H1 (cell line): ENCODE results near the gene C3orf18. TPM values are rescaled to one million over a fixed set of nuclear protein-coding genes. Genes with fewer than 3 reads are reported as not detected.

ENCODE experiments used
- ASH2L ChIP-seq: fragments of 200-600, 300-600 bp; sonication (generic); IDR thresholded peaks from one replicate; pipeline ENCODE4 v1.7.1; 2017; ENCODE audit warnings: low read length
- ATF2 ChIP-seq: IDR thresholded peaks from 2 replicates; pipeline ENCODE4 v1.6.1; 2012; ENCODE audit warnings: low read length, inconsistent platforms
- ATF3 ChIP-seq: IDR thresholded peaks from 2 replicates; pipeline ENCODE4 v1.6.1; 2011; ENCODE audit warnings: low read depth, mild to moderate bottlenecking, low read length; ENCODE audit not compliant: insufficient read depth
- CHD1 ChIP-seq: IDR thresholded peaks from 2 replicates; pipeline ENCODE4 v1.6.1; 2012; ENCODE audit warnings: low read depth, low read length, improper control_type of control experiment
- EZH2 ChIP-seq: fragments of 200-600 bp; sonication (generic); IDR thresholded peaks from 2 replicates; pipeline ENCODE4 v1.7.1; 2012; ENCODE audit warnings: low read depth, mild to moderate bottlenecking, moderate library complexity, low read length, inconsistent platforms; ENCODE audit not compliant: severe bottlenecking
- FOSL1 ChIP-seq: IDR thresholded peaks from 2 replicates; pipeline ENCODE4 v1.6.1; 2011; ENCODE audit warnings: mild to moderate bottlenecking, low read depth, low read length, moderate library complexity; ENCODE audit not compliant: insufficient read depth
- GTF2F1 ChIP-seq: IDR thresholded peaks from 2 replicates; pipeline ENCODE4 v1.6.1; 2012; ENCODE audit warnings: low read depth, low read length, improper control_type of control experiment, borderline replicate concordance
- HDAC2 ChIP-seq, 2 experiments: fragments of 300-600 bp in 1 of 2; sonication (generic) in 1 of 2; IDR thresholded peaks; 2 replicates each; pipeline ENCODE4 v1.6.1; 2011 to 2012; ENCODE audit warnings: low read depth in 2 of 2, low read length in 2 of 2, mild to moderate bottlenecking in 2 of 2, moderate library complexity in 2 of 2, borderline replicate concordance in 1 of 2, inconsistent platforms in 1 of 2
- KDM4A ChIP-seq: IDR thresholded peaks from one replicate; pipeline ENCODE4 v1.7.1; 2012; ENCODE audit warnings: low read depth, mild to moderate bottlenecking, moderate library complexity, low read length, inconsistent platforms; ENCODE audit not compliant: severe bottlenecking
- NRF1 ChIP-seq: IDR thresholded peaks from 2 replicates; pipeline ENCODE4 v1.6.1; 2011; ENCODE audit warnings: mild to moderate bottlenecking, low read depth, low read length, improper control_type of control experiment
- PHF8 ChIP-seq: fragments of 200-600 bp; sonication (generic); conservative IDR thresholded peaks from 2 replicates; pipeline ENCODE4 v1.7.1; 2012; ENCODE audit warnings: low read depth, mild to moderate bottlenecking, inconsistent platforms, low read length, moderate library complexity
- POLR2A ChIP-seq, 2 experiments: IDR thresholded peaks; 1 replicate in 1 of 2; 2 replicates in 1 of 2; pipeline ENCODE4 v1.6.1; 2011; ENCODE audit warnings: low read depth in 2 of 2, low read length in 2 of 2, mild to moderate bottlenecking in 2 of 2; ENCODE audit errors: control extremely low read depth in 1 of 2
- POLR2AphosphoS5 ChIP-seq: IDR thresholded peaks from 2 replicates; pipeline ENCODE4 v1.6.1; 2011; ENCODE audit warnings: low read depth, low read length
- POU5F1 ChIP-seq: IDR thresholded peaks from 2 replicates; pipeline ENCODE4 v1.6.1; 2011; ENCODE audit warnings: low read depth, mild to moderate bottlenecking, low read length, moderate library complexity
- RFX5 ChIP-seq: IDR thresholded peaks from 2 replicates; pipeline ENCODE4 v1.6.1; 2011; ENCODE audit warnings: low read depth, low read length, improper control_type of control experiment, borderline replicate concordance
- SAP30 ChIP-seq: fragments of 300-600 bp; sonication (generic); IDR thresholded peaks from 2 replicates; pipeline ENCODE4 v1.7.1; 2012; ENCODE audit warnings: low read length, moderate library complexity, mild to moderate bottlenecking, inconsistent platforms; ENCODE audit not compliant: insufficient read depth, insufficient replicate concordance
- SIN3A ChIP-seq, 2 experiments: IDR thresholded peaks in 1 of 2; conservative IDR thresholded peaks in 1 of 2; 2 replicates each; pipeline ENCODE4 v1.6.1; 2011 to 2012; ENCODE audit warnings: low read length in 2 of 2, improper control_type of control experiment in 1 of 2, low read depth in 1 of 2, mild to moderate bottlenecking in 1 of 2
- SIRT6 ChIP-seq: IDR thresholded peaks from one replicate; pipeline ENCODE4 v1.7.1; 2012; ENCODE audit warnings: low read length, inconsistent platforms
- SP2 ChIP-seq: IDR thresholded peaks from 2 replicates; pipeline ENCODE4 v1.6.1; 2012; ENCODE audit warnings: mild to moderate bottlenecking, low read length, inconsistent platforms
- TAF1 ChIP-seq: IDR thresholded peaks from 2 replicates; pipeline ENCODE4 v1.6.1; 2011; ENCODE audit warnings: mild to moderate bottlenecking, low read depth, low read length
- TAF7 ChIP-seq: optimal IDR thresholded peaks from 2 replicates; pipeline ENCODE3; 2011; ENCODE audit warnings: low read depth, mild to moderate bottlenecking, inconsistent platforms, low read length, moderate library complexity, borderline replicate concordance
- TBP ChIP-seq: IDR thresholded peaks from 2 replicates; pipeline ENCODE4 v1.6.1; 2011; ENCODE audit warnings: low read depth, low read length, improper control_type of control experiment
- TCF12 ChIP-seq: IDR thresholded peaks from 2 replicates; pipeline ENCODE4 v1.6.1; 2011; ENCODE audit warnings: low read depth, mild to moderate bottlenecking, low read length
- YY1 ChIP-seq: IDR thresholded peaks from 2 replicates; pipeline ENCODE4 v1.6.1; 2011; ENCODE audit warnings: low read depth, mild to moderate bottlenecking, low read length
- polyA plus RNA-seq, 7 experiments: library from polyadenylated mRNA; depleted of rRNA in 3 of 7; stranded (reverse) in 5 of 7; unstranded in 2 of 7; fragments of >200 nt in 5 of 7; fragments of 200-250 nt in 2 of 7; gene quantifications; 1 replicate in 5 of 7; 2 replicates in 1 of 7; 4 replicates in 1 of 7; pipeline versions ENCODE4 v1.2.1 to v1.2.3, GENCODE V29; 2011 to 2013; ENCODE audit warnings: missing spikeins in 2 of 7, mixed read lengths in 2 of 7
- total RNA-seq: library from RNA; stranded (reverse); fragmentation: NEBNext Ultra II Directional; extraction: Animal tissue kit (Norgen Biotek cat#: 25700); gene quantifications from 2 replicates; pipeline ENCODE4 v1.2.1, GENCODE V29; 2021

C3orf18 gene
- total and polyA plus RNA-seq, 2 of the 8 experiments (the other 6 are each of a cell fraction or from before 2014, with no cell fraction given) = 7.5 to 15.0 TPM

DNA sequence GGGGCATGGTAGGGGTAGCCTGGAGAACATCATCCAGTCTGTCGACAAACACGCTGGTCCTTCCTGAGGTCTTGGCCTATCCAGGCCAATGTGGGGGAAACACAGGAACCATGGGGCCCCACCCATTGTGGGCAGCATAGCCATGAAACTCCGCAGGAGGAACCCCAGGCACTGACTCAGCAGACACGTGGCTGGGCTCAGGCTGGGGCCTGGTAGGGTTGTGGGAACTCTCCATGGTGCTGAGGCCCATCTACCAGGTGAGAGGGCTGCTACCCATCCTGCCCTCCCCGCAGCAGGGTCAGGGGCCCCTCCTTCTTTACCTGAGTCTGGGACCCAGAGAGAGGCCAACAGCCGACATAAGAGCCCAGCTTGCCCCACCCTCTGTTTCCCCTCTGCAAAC, 41.6 kb downstream of the C3orf18 start (continued):
- TF ChIP-seq EZH2 (no peak), HDAC2 (IDR thresholded peaks at IDR 0.05; ENCODE audit: borderline replicate concordance in 1 of 2, low read depth in 2 of 2, low read length in 2 of 2) (peak; percentile 48 to 91; a peak in 2 of 4 replicates), POLR2AphosphoS5 (no peak), CHD1 (no peak), ATF3 (no peak), NRF1 (no peak), GTF2F1 (no peak), TBP (no peak), ATF2 (no peak), POLR2A (IDR thresholded peaks at IDR 0.05; ENCODE audit: control extremely low read depth in 1 of 2, low read depth in 2 of 2, low read length in 2 of 2) (no peak), SAP30 (peak; percentile 98), SIRT6 (no peak), RFX5 (no peak), TAF1 (no peak), YY1 (no peak), KDM4A (no peak), PHF8 (no peak), TCF12 (no peak), SIN3A (conservative IDR thresholded peaks at IDR 0.05 in 1 of 2, IDR thresholded peaks at IDR 0.05 in 1 of 2; ENCODE audit: low read depth in 1 of 2, low read length in 2 of 2) (peak; percentile 99 to 100), POU5F1 (no peak), SP2 (no peak), TAF7 (no peak), FOSL1 (no peak), ASH2L (no peak)
